HG03175 (cell line): ENCODE measurements around the gene PSMG1.
"Not testable (repeated sequence)": the region's sequence is repeated elsewhere in the genome, so short reads cannot be mapped to it uniquely, and the experiment has no call there.

Experiments
- ATAC-seq: cut with Tn5 transposase; IDR thresholded peaks from one replicate; pipeline ENCODE4 v1.9.1; 2021; ENCODE audit warnings: mild to moderate bottlenecking, moderate library complexity; ENCODE audit not compliant: unreplicated experiment

Gene PSMG1, protein sequence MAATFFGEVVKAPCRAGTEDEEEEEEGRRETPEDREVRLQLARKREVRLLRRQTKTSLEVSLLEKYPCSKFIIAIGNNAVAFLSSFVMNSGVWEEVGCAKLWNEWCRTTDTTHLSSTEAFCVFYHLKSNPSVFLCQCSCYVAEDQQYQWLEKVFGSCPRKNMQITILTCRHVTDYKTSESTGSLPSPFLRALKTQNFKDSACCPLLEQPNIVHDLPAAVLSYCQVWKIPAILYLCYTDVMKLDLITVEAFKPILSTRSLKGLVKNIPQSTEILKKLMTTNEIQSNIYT

GRCh38 chr21:39183272-39184049 is at the start of gene PSMG1:
Gene PSMG1, minus strand, starts transcription at chr21:39183451. Its CDS starts 66 bp downstream, at chr21:39183385.
- ATAC-seq, result peak; percentile 88

DNA sequence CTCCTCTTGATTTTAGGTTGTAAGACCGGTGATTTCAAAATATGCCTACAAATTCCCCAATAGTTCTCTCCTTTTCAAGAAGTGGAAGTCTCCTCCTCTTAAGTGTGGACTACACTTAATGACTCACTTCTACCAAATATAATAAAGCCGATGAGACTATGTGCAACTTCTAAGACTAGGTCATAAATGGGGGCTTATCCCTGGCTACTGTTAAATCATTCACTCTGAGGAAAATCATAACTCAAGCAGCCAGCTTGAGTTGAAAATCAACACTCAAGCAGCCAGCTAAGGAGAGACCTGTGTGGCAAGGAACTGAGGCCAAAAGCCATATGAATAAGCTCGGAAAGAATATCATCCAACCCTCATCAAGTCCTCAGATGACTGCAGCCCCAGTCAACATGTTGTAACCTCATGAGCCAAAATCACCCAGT is 49.6 kb upstream of the PSMG1 start:
- ATAC-seq, result no peak

DNA sequence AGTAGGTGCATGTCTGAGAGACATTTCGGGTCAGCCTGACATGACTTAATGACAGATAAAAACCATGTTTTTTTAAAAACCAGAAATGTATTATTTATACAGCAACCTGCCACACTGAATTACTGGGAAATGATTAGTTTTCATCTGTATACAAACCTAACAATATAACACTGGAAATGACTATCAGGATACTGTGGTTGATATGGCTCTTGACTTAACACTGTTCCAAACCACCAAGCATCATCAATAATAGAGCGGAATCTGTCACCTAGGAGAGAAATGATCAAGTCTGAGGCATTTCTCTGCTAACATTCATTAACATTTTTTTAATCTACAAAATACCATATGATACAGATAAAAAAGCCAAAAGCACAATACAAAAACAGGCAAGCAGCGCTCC is 41.7 kb upstream of the PSMG1 start:
- no peak for ATAC-seq

- ATAC-seq, result no peak
Observed at GRCh38 chr21:39221997-39222486, 38.8 kb upstream of the PSMG1 start.

DNA sequence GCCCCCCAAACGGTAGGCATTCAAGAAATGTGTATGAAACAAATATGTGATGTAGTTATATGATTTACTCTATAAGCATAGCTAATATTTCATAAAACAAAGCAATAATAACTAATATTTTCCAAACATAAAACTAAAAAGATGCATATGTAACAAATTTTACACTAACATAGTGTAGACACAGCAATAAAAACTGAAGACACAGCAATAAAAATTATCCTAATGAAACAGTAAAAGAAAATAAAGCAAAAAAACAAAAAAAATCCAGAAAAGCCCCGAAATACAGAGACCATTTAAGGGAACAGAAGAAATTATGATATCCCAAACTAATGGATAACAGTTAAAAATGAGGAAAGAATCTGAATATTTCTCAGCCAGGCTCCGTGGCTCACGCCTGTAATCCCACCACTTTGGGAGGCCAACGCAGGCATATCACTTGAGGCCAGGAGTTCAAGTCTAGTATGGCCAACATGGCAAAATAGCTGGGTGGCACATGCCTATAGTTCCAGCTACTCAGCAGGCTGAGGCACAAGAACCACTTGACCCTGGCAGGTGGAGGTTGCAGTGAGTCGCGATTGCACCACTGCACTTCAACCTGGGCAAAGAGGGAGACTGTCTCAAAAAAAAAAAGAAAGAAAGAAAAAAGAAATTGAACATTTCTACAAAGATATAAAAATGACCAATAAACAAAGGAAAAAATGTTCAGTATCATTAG is 38.2 kb upstream of the PSMG1 start:
- ATAC-seq, result no peak

DNA sequence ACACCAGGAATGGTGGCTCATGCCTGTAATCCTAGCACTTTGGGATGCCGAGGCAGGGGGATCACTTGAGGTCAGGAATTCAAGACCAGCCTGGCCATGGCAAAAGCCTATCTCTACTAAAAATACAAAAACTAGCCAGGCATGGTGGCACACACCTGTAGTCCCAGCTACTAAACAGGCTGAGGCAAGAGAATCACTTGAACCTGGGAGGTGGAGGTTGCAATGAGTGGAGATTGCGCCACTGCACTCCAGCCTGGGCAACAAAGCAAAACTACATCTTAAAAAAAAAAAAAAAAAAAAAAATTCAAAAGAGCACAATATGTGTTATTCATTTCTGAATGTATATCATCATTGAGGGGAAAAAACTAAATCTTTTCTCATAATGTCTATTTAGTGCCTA is 37.6 kb upstream of the PSMG1 start:
- not testable (repeated sequence) for ATAC-seq

DNA sequence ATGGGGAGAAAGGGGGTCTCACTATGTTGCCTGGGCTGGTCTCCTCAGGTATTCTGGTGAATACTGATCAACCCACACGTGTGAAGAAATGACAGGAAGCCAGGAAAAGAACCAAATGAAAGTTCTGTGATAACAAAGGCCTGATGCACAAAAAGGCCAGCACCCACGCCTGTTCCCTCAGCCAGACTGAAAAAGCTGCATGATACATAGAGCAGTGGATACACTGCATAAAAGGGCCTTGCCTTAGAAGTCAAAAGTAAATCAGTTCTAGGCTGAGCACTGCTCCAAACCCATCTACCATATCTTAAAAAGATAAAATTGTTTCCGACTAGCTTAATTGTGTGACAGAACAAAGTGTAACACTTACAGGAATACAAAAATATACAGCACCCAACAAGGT is 36.9 kb upstream of the PSMG1 start:
- ATAC-seq, result no peak

GRCh38 chr21:39218082-39218409 is 34.8 kb upstream of the PSMG1 start:
- no peak for ATAC-seq

DNA sequence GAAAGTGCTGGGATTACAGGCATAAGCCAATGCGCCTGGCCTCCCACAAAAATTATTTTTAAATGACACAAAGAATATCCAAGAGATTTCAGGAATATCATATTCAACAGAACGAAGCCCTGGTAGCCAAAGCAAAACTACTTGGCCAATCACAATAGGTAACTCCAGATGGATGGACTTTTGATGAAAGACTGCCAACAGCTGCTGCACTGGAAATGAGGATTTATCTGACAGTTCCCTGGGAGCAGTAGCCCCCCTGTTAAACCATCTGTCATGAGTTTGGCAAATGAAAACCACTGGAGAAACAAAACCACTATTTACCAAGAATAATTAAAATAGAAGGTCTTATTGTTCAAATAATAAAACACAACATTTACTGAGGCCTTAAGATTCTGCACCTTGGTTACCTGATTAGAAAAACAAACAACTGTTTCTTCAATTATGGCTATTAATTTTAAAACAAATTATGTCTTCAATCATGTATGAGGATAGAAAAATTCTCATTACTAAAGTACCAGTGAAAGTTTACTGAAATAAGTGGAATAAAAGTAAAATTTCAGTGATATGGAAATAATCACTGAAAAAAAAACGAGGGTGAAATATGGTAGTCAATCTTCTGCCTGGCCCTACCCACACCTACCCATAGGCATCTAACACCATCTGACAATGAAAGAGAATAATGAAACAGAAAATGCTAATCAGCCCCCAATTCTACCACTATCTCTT is 34.3 kb upstream of the PSMG1 start:
- ATAC-seq, result no peak

GRCh38 chr21:39216290-39216689 is 33.0 kb upstream of the PSMG1 start:
- ATAC-seq, result no peak

DNA sequence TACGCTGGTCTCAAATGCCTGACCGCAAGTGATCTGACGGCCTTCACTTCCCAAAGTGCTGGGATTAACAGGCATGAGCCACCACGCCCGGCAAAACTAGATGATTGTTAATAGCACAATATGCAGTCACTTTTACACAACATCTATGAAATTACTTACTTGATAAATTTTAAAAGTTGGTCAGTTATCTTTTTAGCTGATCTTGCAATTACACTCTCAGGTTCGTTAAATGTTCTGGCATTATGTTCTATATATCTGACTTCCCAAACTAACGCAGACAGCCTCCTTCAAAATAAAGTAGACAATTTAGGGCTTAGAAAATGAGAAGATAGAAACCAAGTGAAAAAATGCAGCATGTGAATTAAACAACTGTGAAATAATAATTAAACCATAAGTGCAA is 31.8 kb upstream of the PSMG1 start:
- ATAC-seq, result no peak

DNA sequence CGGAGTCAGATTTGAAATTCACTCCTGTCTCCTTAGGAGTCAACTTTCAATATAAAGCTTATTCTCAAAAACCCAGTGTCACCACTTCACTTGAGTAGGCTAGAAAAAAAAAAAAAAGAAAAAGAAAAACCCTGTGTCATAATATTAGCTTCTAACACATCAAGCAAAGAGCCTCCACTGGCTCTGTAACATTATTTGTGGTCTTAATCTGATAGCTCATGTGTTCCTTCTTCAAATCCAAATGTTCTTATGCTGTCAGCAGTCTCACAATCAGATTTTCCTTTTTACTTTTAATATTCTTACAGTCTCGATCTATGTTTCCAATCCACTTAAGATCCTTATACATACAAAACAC is 26.1 kb upstream of the PSMG1 start:
- no peak for ATAC-seq

DNA sequence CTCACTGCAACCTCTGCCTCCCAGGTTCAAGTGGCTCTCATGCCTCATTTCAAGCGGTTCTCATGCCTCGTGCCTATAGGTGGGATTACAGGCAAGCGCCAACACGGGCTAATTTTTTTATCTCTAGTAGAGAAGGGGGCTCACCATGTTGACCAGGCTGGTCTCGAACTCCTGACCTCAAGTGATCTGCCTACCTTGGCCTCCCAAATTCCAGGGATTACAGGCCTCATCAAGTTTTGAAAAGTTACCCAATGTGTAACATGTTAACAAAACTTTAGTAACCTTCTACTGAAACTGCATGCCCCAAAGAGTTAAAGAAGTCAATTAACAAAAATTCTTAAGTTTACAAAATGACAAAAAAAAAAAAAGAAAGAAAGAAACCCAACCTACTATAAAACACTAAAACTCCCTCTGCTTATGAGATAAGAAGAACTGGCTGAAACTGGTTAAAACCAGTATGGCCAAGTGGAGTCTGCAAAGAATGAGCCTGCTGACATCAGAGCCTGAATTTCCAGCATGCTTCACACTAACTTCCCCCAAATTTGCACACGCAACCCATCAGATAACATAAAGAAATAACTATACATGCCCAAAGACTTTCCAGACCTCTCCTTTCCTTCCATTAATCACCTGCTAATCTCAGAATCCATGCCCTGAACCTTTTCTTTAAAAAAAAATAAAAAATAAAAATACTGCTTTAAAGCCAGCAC is 25.5 kb upstream of the PSMG1 start:
- ATAC-seq, result no peak

DNA sequence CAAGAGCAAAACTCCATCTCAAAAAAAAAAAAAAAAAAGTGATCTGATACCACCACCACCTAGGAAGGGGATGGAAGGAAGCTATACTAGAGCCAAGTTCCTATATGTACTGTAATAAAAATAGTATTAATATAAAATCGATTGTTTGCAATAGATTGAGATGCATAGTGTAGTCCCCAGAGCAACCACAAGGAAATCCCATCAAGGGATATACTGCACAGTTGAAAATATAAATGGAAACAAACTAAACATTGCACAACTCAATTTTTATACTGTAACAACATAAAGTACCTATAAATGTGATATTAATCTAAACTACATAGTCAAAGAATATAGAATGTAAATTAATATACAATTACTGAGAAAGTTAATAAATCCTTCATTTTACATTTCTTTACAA is 20.9 kb upstream of the PSMG1 start:
- no peak for ATAC-seq

DNA sequence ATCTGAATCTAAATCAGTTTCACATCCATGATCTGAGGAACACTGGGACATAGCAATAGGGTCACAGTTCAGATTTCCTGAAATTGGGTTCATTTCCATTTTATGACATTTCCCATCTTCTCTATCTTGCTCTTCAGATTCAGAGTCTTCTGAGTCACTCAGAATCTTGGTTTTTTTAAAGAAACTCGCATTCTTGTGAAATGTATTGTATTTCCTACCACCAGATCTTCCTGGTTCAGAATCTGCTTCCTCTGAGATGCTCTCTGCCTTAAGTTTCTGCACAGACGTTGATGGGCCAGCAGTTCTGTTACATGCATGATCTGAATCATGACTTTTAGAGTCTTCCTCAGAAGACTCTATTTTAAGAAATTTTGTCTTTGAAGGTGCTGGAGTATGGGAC is 15.5 kb upstream of the PSMG1 start:
- no peak for ATAC-seq

DNA sequence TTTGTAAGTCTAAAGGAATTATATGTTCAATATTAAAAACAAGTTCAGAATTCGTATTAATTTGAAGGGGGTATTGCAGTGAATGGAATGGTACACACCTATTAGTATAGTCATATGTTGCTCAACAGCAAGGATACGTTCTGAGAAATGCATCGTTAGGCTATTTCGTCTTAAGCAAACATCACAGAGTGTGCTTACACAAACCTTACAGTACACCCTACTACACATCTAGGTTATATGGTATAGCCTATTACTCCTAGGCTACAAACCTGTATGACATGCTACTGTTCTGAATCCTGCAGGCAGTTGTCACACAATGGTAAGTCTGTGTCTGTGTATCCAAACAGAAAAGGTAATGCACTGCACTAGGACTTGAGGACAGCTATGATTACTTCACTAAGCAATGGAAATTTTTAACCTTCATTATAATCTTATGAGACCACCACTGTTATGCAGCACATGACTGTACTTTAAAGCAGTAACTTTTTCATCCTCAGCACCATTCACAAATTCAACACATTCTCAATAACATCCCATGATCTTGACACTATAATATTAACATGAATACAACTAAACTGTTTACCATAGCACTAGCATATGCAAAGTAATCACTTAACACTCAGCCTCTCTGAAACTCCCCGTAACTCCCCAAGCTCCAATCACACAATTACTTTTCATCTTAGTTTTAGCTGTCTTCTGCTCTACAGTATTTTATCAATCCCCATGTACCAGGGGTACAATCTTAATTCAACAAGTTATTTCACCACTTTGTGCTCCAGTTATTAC is 14.4 kb upstream of the PSMG1 start:
- no peak for ATAC-seq

GRCh38 chr21:39196838-39197237 is 13.6 kb upstream of the PSMG1 start:
- no peak for ATAC-seq

GRCh38 chr21:39196310-39196709 is 13.1 kb upstream of the PSMG1 start:
- no peak for ATAC-seq

GRCh38 chr21:39193380-39193779 is 10.1 kb upstream of the PSMG1 start:
- no peak for ATAC-seq
